ENCODE results near the gene AOC2. TPM values are rescaled to one million over a fixed set of nuclear protein-coding genes. Genes with fewer than 3 reads are reported as not detected.
"Not testable (repeated sequence)": the region's sequence is repeated elsewhere in the genome, so short reads cannot be mapped to it uniquely, and the experiment has no call there.

AOC2 gene
- total RNA-seq, 4 donors from 2014 or later: 0.70 to 2.3 (median 1.6) TPM; not detected in 1

DNA sequence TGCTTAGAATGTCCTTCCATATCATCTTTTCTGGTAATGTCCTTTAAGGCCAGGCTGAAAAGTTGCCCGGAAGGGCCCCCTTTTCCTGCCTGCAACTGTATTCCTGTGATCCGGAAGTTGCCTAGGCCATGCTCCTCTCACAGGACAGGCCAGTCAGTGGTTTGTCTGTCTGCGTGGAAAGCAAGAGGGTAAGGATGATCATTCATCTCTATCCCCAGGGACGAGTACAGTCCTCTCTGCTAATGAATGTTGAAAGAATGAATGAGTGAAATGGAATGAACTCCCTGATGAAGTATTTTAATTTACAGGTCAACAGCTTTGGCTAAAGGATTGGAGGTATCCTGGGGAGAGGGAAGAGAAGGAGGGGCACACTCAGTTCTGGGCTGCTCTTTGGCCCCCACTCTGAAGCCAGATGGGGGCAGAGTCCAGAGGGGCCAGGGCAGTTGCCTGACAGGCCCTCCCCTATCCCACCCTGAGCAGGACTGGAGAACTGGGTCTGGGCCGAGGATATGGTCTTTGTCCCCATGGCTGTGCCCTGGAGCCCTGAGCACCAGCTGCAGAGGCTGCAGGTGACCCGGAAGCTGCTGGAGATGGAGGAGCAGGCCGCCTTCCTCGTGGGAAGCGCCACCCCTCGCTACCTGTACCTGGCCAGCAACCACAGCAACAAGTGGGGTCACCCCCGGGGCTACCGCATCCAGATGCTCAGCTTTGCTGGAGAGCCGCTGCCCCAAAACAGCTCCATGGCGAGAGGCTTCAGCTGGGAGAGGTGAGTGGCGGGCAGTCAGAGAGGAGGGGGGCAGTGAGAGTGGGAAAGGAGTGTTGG is 9.8 kb downstream of the AOC2 start:
- peak overlapping the region in 1 of 4 donors; percentile 43 for H3K4me3 ChIP-seq

DNA sequence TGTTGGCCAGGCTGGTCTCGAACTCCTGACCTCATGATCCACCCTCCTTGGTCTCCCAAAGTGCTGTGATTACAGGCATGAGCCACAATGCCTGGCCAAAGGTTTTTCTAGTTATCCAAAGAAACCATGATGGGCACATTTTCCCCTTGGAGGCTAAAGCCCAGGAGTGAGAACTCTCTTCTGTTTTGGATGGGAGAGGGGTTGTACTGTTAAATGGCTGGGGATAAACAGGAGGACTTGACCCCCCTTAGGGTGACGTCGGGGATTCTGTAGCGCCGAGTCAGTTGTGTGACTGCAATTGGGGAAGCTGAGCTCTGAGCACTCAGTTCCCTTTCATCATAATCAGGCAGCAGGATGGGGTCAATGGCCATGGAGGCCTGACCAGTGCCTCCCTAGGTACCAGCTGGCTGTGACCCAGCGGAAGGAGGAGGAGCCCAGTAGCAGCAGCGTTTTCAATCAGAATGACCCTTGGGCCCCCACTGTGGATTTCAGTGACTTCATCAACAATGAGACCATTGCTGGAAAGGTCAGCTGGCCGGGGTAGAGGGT is 10.7 kb downstream of the AOC2 start:
- Histone ChIP-seq H3K4me3 (no peak overlapping the region), H3K27me3 (no peaks in the 10 kb centered on the region), H3K36me3 (no peaks in the 10 kb centered on the region), H3K9me3 (no peaks in the 10 kb centered on the region), H3K4me1 (peaks cover 0 to 7% (median 0%) of the 10 kb centered on the region in 4 donors), H3K27ac (no peak overlapping the region)
- no peak for TF ChIP-seq POLR2A (IDR thresholded peaks at IDR 0.05)
- TF ChIP-seq, protein P1, sequence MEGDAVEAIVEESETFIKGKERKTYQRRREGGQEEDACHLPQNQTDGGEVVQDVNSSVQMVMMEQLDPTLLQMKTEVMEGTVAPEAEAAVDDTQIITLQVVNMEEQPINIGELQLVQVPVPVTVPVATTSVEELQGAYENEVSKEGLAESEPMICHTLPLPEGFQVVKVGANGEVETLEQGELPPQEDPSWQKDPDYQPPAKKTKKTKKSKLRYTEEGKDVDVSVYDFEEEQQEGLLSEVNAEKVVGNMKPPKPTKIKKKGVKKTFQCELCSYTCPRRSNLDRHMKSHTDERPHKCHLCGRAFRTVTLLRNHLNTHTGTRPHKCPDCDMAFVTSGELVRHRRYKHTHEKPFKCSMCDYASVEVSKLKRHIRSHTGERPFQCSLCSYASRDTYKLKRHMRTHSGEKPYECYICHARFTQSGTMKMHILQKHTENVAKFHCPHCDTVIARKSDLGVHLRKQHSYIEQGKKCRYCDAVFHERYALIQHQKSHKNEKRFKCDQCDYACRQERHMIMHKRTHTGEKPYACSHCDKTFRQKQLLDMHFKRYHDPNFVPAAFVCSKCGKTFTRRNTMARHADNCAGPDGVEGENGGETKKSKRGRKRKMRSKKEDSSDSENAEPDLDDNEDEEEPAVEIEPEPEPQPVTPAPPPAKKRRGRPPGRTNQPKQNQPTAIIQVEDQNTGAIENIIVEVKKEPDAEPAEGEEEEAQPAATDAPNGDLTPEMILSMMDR (IDR thresholded peaks at IDR 0.05): no peak
- DNase-seq: no peak

More for the DNA sequence above, 9.8 kb downstream of the AOC2 start:
- H3K36me3 ChIP-seq: no peaks in the 10 kb centered on the region
- DNase-seq: no peak
- H3K27ac ChIP-seq: peak overlapping the region in 2 of 4 donors; percentile 10 to 76
- peaks cover 0 to 17% (median 0%) of the 10 kb centered on the region in 4 donors for H3K4me1 ChIP-seq
- no peaks in the 10 kb centered on the region for H3K9me3 ChIP-seq
- TF ChIP-seq POLR2A (IDR thresholded peaks at IDR 0.05): no peak
- TF ChIP-seq, protein P1 (IDR thresholded peaks at IDR 0.05): no peak
- no peaks in the 10 kb centered on the region for H3K27me3 ChIP-seq

- DNase-seq, H3K4me1 ChIP-seq, H3K9me3 ChIP-seq, H3K27ac ChIP-seq, H3K27me3 ChIP-seq, H3K36me3 ChIP-seq, H3K4me3 ChIP-seq: not testable (repeated sequence)
These were observed 11.7 kb downstream of the AOC2 start for GRCh38 chr17:42856093-42856492.

DNA sequence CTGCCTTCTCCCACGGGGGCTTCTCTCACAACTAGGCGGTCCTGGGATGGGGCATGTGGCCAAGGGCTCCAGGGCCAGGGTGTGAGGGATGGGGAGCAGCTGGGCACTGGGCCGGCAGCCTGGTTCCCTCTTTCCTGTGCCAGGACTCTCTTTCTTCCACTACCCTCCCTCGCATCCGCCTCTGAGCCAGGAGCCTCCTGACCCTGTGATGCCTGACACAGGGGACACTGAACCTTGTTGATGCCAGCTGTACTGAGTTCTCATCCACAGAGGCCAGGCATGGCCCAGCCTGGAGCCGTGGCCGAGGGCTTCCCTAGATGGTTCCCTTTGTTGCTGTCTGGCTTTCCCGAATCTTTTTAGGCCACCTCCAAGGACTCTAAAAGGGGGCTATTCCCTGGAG is 12.1 kb downstream of the AOC2 start:
- not testable (repeated sequence) for H3K4me3 ChIP-seq, H3K27me3 ChIP-seq, DNase-seq, H3K36me3 ChIP-seq, H3K4me1 ChIP-seq, H3K27ac ChIP-seq, H3K9me3 ChIP-seq

DNA sequence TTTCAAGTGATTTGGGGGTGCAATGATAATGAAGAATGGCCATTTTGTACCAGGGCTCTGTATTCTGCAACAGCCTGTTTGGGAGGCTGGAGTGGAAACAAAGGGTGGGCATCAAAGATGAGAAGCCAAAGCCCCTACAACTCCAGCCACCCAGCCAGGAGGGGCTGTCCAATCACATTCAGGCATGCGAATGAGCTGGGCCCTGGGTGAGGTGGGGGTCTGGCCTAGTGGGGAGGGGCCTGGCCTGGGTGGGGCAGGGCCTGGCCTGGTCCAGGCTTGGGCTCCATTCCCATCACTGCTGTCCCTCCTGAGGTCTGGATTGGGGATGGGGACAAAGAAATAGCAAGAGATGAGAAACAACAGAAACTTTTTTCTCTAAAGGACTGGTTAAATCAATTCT is 13.0 kb downstream of the AOC2 start:
- no peak for TF ChIP-seq POLR2A (IDR thresholded peaks at IDR 0.05)
- TF ChIP-seq, protein P1 (IDR thresholded peaks at IDR 0.05): no peak
- H3K4me3 ChIP-seq: no peak overlapping the region

GRCh38 chr17:42865638-42866094 is 21.3 kb downstream of the AOC2 start:
- Histone ChIP-seq H3K36me3 (no peaks in the 10 kb centered on the region), H3K27me3 (no peaks in the 10 kb centered on the region), H3K4me3 (no peak overlapping the region), H3K27ac (no peak overlapping the region), H3K4me1 (peaks cover 0 to 11% (median 0%) of the 10 kb centered on the region in 4 donors), H3K9me3 (no peaks in the 10 kb centered on the region)
- DNase-seq: no peak
- TF ChIP-seq, protein P1 (IDR thresholded peaks at IDR 0.05): no peak
- no peak for TF ChIP-seq POLR2A (IDR thresholded peaks at IDR 0.05)

More for the DNA sequence above, 13.0 kb downstream of the AOC2 start:
- no peak for DNase-seq
- H3K27me3 ChIP-seq: no peaks in the 10 kb centered on the region
- no peaks in the 10 kb centered on the region for H3K4me1 ChIP-seq
- H3K36me3 ChIP-seq: no peaks in the 10 kb centered on the region
- no peak overlapping the region for H3K27ac ChIP-seq
- no peaks in the 10 kb centered on the region for H3K9me3 ChIP-seq
